ENCODE measurements around the gene PTGR1. TPM values are rescaled to one million over a fixed set of nuclear protein-coding genes. Genes with fewer than 3 reads are reported as not detected.
A peak's percentile ranks its signal among the peaks of the same experiment; 100 is the strongest.

Gene PTGR1
- total RNA-seq, 1 experiment from 2014 or later, result 20.9 TPM

- TF ChIP-seq EZH2 (IDR thresholded peaks at IDR 0.05; ENCODE audit: borderline replicate concordance, low read depth, low read length, poor library complexity, severe bottlenecking), result no peak
- TF ChIP-seq CTCF (conservative IDR thresholded peaks at IDR 0.05; ENCODE audit: low read depth, low read length), result no peak
- DNase-seq (ENCODE audit: low spot score), result peak; percentile 84
- Histone ChIP-seq H3K9me3 (ENCODE audit: low read depth, low read length, poor library complexity, severe bottlenecking) (no peaks in the 10 kb centered on the region), H3K27ac (ENCODE audit: low read depth, low read length, poor library complexity, severe bottlenecking) (no peak within 1 kb of the TSS), H3K27me3 (replicated peaks; ENCODE audit: insufficient read depth, low read depth, low read length, poor library complexity) (peaks cover 4% of the 10 kb centered on the region), H3K4me3 (ENCODE audit: low read depth, low read length, poor library complexity, severe bottlenecking) (peak within 1 kb of the TSS; percentile 57), H3K36me3 (ENCODE audit: insufficient read depth, low read length, poor library complexity, severe bottlenecking) (no peaks in the 10 kb centered on the region), H3K4me1 (ENCODE audit: insufficient read depth, low read length, poor library complexity, severe bottlenecking) (peaks cover 17% of the 10 kb centered on the region)
- ChIA-PET POLR2A (ENCODE audit: low non-redundant PET) (interaction anchor here (0.7 kb wide), 1 partner anchor 571 kb away, joined by 4 read pairs; no protein-coding TSS in a partner anchor), CTCF (no interaction called here)
- BruUV-seq (replicated peaks), result no TSS peak
- intact Hi-C loops (cut with micrococcal nuclease; ENCODE audit: unreplicated experiment), result no loop called here
Measured at GRCh38 chr9:111525056-111525977, 74.1 kb downstream of the PTGR1 start, which contains the start of gene ZNF483. Gene ZNF483, plus strand, starts transcription at chr9:111525179. Its CDS starts 2,217 bp downstream, at chr9:111527396.

- Histone ChIP-seq H3K36me3 (ENCODE audit: insufficient read depth, low read length, poor library complexity, severe bottlenecking) (no peaks in the 10 kb centered on the region), H3K4me1 (ENCODE audit: insufficient read depth, low read length, poor library complexity, severe bottlenecking) (peaks cover 13% of the 10 kb centered on the region), H3K27me3 (replicated peaks; ENCODE audit: insufficient read depth, low read depth, low read length, poor library complexity) (peaks cover 4% of the 10 kb centered on the region), H3K27ac (ENCODE audit: low read depth, low read length, poor library complexity, severe bottlenecking) (no peak overlapping the region), H3K9me3 (ENCODE audit: low read depth, low read length, poor library complexity, severe bottlenecking) (no peaks in the 10 kb centered on the region), H3K4me3 (ENCODE audit: low read depth, low read length, poor library complexity, severe bottlenecking) (peak overlapping the region; percentile 57)
- TF ChIP-seq CTCF (conservative IDR thresholded peaks at IDR 0.05; ENCODE audit: low read depth, low read length) (no peak), EZH2 (IDR thresholded peaks at IDR 0.05; ENCODE audit: borderline replicate concordance, low read depth, low read length, poor library complexity, severe bottlenecking) (no peak)
- CTCF ChIA-PET, result no interaction called here
- BruUV-seq (replicated peaks), result no TSS peak
- POLR2A ChIA-PET (ENCODE audit: low non-redundant PET), result interaction anchor here (0.7 kb wide), 1 partner anchor 572 kb away, joined by 4 read pairs; no protein-coding TSS in a partner anchor
- intact Hi-C loops (cut with micrococcal nuclease; ENCODE audit: unreplicated experiment), result no loop called here
- no peak for DNase-seq (ENCODE audit: low spot score)
Measured at GRCh38 chr9:111524731-111525055, 74.8 kb downstream of the PTGR1 start.

GRCh38 chr9:111516061-111516465, 83.4 kb downstream of the PTGR1 start:
- Histone ChIP-seq H3K9me3 (ENCODE audit: low read depth, low read length, poor library complexity, severe bottlenecking) (no peaks in the 10 kb centered on the region), H3K4me1 (ENCODE audit: insufficient read depth, low read length, poor library complexity, severe bottlenecking) (no peaks in the 10 kb centered on the region), H3K27me3 (replicated peaks; ENCODE audit: insufficient read depth, low read depth, low read length, poor library complexity) (no peaks in the 10 kb centered on the region), H3K36me3 (ENCODE audit: insufficient read depth, low read length, poor library complexity, severe bottlenecking) (no peaks in the 10 kb centered on the region), H3K4me3 (ENCODE audit: low read depth, low read length, poor library complexity, severe bottlenecking) (no peak overlapping the region), H3K27ac (ENCODE audit: low read depth, low read length, poor library complexity, severe bottlenecking) (no peak overlapping the region)
- ChIA-PET POLR2A (ENCODE audit: low non-redundant PET) (no interaction called here), CTCF (no interaction called here)
- DNase-seq (ENCODE audit: low spot score), result peak; percentile 36
- BruUV-seq (replicated peaks), result no TSS peak
- intact Hi-C loops (cut with micrococcal nuclease; ENCODE audit: unreplicated experiment), result no loop called here
- TF ChIP-seq EZH2 (IDR thresholded peaks at IDR 0.05; ENCODE audit: borderline replicate concordance, low read depth, low read length, poor library complexity, severe bottlenecking) (no peak), CTCF (conservative IDR thresholded peaks at IDR 0.05; ENCODE audit: low read depth, low read length) (no peak)

Data from A673 (cell line).